Neural cell (in vitro differentiated cells): ENCODE results near the gene TNC. TPM values are rescaled to one million over a fixed set of nuclear protein-coding genes. Genes with fewer than 3 reads are reported as not detected.

Experiments
- H2AFZ ChIP-seq: fragments of 200-600, 300-800 bp; sonication (generic), shearing (Covaris generic); 2 replicates; pipeline ENCODE4 v1.6.0; 2014; ENCODE audit warnings: low read depth, mild to moderate bottlenecking, antibody characterized with exemption, low read length, moderate library complexity
- H3F3A ChIP-seq: fragments of 200-600 bp; shearing (Covaris generic); 2 replicates; pipeline ENCODE4 v1.6.1; 2016; ENCODE audit warnings: mild to moderate bottlenecking, moderate library complexity, mixed read lengths, antibody characterized with exemption, low read length; ENCODE audit not compliant: insufficient read depth, poor library complexity, severe bottlenecking
- H3K27ac ChIP-seq: fragments of 200-600, 300-800 bp; sonication (generic), shearing (Covaris generic); 2 replicates; pipeline ENCODE4 v1.5.1; 2014; ENCODE audit warnings: mild to moderate bottlenecking, low read length, moderate library complexity
- H3K27me3 ChIP-seq: fragments of 300-800, 200-600 bp; sonication (generic), shearing (Covaris generic); 2 replicates; pipeline ENCODE4 v1.6.0; 2014; ENCODE audit warnings: mild to moderate bottlenecking, low read depth, low read length, moderate library complexity; ENCODE audit not compliant: insufficient read depth
- H3K36me3 ChIP-seq: fragments of 300-800, 200-600 bp; sonication (generic), shearing (Covaris generic); 2 replicates; pipeline ENCODE4 v1.5.1; 2014; ENCODE audit warnings: mild to moderate bottlenecking, antibody characterized with exemption, low read length, moderate library complexity; ENCODE audit not compliant: insufficient read depth
- H3K4me2 ChIP-seq: fragments of 300-800, 200-600 bp; sonication (generic), shearing (Covaris generic); 2 replicates; pipeline ENCODE4 v1.6.0; 2014; ENCODE audit warnings: mild to moderate bottlenecking, low read length
- H3K4me3 ChIP-seq: fragments of 300-800, 200-600 bp; sonication (generic), shearing (Covaris generic); 2 replicates; pipeline ENCODE4 v1.5.1; 2014; ENCODE audit warnings: mild to moderate bottlenecking, low read length, moderate library complexity
- H3K79me2 ChIP-seq: fragments of 200-600 bp; shearing (Covaris generic); replicated peaks from 2 replicates; pipeline ENCODE4 v1.6.0; 2014; ENCODE audit warnings: mild to moderate bottlenecking, low read length, moderate library complexity; ENCODE audit not compliant: insufficient read depth
- H3K9ac ChIP-seq: fragments of 300-800, 200-600 bp; sonication (generic), shearing (Covaris generic); 2 replicates; pipeline ENCODE4 v1.6.1; 2016; ENCODE audit warnings: mild to moderate bottlenecking, low read length, mixed read lengths
- H3K9me2 ChIP-seq: fragments of 200-600 bp; shearing (Covaris generic); 2 replicates; pipeline ENCODE4 v1.6.1; 2016; ENCODE audit warnings: mild to moderate bottlenecking, low read length, mixed read lengths; ENCODE audit not compliant: insufficient read depth
- H3K9me3 ChIP-seq: fragments of 200-600, 300-800 bp; sonication (generic), shearing (Covaris generic); 2 replicates; pipeline ENCODE4 v1.6.1; 2016; ENCODE audit warnings: mild to moderate bottlenecking, mixed run types, low read length, moderate library complexity, mixed read lengths
- H4K20me1 ChIP-seq: fragments of 200-600 bp; shearing (Covaris generic); 2 replicates; pipeline ENCODE4 v1.6.1; 2016; ENCODE audit warnings: mild to moderate bottlenecking, mixed run types; ENCODE audit not compliant: insufficient read depth
- CTCF ChIP-seq: fragments of 450-650 bp; IDR thresholded peaks from 2 replicates; pipeline ENCODE4 v1.5.1; 2014; ENCODE audit warnings: antibody characterized with exemption, mild to moderate bottlenecking, moderate library complexity; ENCODE audit not compliant: poor library complexity, severe bottlenecking
- EP300 ChIP-seq: fragments of 450-650 bp; conservative IDR thresholded peaks from 2 replicates; pipeline ENCODE4 v1.6.1; 2014; ENCODE audit warnings: antibody characterized with exemption, mild to moderate bottlenecking, moderate library complexity; ENCODE audit not compliant: poor library complexity, severe bottlenecking
- EZH2 ChIP-seq: fragments of 200-600, 300-800 bp; shearing (Covaris generic), sonication (generic); IDR thresholded peaks from 2 replicates; pipeline ENCODE4 v1.6.1; 2014; ENCODE audit warnings: antibody characterized with exemption, low read length, borderline replicate concordance, mild to moderate bottlenecking; ENCODE audit not compliant: insufficient read depth, poor library complexity, severe bottlenecking
- MXI1 ChIP-seq: fragments of 450-650 bp; conservative IDR thresholded peaks from 2 replicates; pipeline ENCODE4 v1.6.1; 2014; ENCODE audit warnings: antibody characterized with exemption, mild to moderate bottlenecking; ENCODE audit not compliant: poor library complexity, severe bottlenecking
- POLR2AphosphoS5 ChIP-seq: IDR thresholded peaks from 2 replicates; pipeline ENCODE4 v1.6.1; 2012
- RAD21 ChIP-seq: fragments of 450-650 bp; conservative IDR thresholded peaks from 2 replicates; pipeline ENCODE4 v1.6.1; 2014; ENCODE audit warnings: antibody characterized with exemption, mild to moderate bottlenecking, moderate library complexity
- SMC3 ChIP-seq: fragments of 450-650 bp; conservative IDR thresholded peaks from 2 replicates; pipeline ENCODE4 v1.6.1; 2014; ENCODE audit warnings: antibody characterized with exemption, mild to moderate bottlenecking, moderate library complexity; ENCODE audit not compliant: poor library complexity
- TAF1 ChIP-seq: IDR thresholded peaks from 2 replicates; pipeline ENCODE4 v1.6.1; 2012; ENCODE audit warnings: low read depth
- polyA plus RNA-seq: library from polyadenylated mRNA; depleted of rRNA; stranded (reverse); fragments of >200 nt; gene quantifications from 2 replicates; pipeline ENCODE4 v1.2.3, GENCODE V29; 2014
- TF ChIP-seq, protein P1 (sequence below): IDR thresholded peaks from 2 replicates; pipeline ENCODE4 v1.6.1; 2012; ENCODE audit warnings: borderline replicate concordance

TNC gene
- polyA plus RNA-seq, 1 donor from 2014 or later: 2.1 TPM

DNA sequence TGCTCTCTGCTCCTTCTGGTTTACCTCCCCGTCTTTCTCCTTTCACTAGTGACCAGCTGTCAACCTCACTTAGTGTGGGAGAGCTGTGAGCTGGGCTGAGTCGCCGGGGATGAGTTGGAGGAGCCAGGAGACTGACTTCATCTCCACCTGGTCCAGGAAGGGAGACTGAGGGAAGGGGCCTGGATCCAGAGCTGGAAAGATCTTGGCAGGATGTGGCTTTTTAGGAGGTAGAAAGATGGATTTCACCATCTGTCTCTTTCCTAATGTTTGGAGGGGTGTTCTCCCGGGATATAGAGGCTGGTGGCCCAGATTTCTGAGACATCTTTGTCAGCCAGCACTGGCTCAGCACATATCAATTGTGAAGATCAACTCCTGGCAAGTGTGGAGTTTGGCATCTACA lies 37.1 kb upstream of the TNC start:
- H3F3A ChIP-seq: no peaks in the 10 kb centered on the region
- H3K79me2 ChIP-seq: no peaks in the 10 kb centered on the region
- no peak overlapping the region for H3K9ac ChIP-seq
- no peaks in the 10 kb centered on the region for H3K9me3 ChIP-seq
- H3K27me3 ChIP-seq: no peaks in the 10 kb centered on the region
- H3K4me2 ChIP-seq: no peak overlapping the region
- no peak overlapping the region for H2AFZ ChIP-seq
- H3K9me2 ChIP-seq: no peaks in the 10 kb centered on the region
- H4K20me1 ChIP-seq: no peaks in the 10 kb centered on the region
- H3K4me3 ChIP-seq: no peak overlapping the region
- TF ChIP-seq, protein P1, sequence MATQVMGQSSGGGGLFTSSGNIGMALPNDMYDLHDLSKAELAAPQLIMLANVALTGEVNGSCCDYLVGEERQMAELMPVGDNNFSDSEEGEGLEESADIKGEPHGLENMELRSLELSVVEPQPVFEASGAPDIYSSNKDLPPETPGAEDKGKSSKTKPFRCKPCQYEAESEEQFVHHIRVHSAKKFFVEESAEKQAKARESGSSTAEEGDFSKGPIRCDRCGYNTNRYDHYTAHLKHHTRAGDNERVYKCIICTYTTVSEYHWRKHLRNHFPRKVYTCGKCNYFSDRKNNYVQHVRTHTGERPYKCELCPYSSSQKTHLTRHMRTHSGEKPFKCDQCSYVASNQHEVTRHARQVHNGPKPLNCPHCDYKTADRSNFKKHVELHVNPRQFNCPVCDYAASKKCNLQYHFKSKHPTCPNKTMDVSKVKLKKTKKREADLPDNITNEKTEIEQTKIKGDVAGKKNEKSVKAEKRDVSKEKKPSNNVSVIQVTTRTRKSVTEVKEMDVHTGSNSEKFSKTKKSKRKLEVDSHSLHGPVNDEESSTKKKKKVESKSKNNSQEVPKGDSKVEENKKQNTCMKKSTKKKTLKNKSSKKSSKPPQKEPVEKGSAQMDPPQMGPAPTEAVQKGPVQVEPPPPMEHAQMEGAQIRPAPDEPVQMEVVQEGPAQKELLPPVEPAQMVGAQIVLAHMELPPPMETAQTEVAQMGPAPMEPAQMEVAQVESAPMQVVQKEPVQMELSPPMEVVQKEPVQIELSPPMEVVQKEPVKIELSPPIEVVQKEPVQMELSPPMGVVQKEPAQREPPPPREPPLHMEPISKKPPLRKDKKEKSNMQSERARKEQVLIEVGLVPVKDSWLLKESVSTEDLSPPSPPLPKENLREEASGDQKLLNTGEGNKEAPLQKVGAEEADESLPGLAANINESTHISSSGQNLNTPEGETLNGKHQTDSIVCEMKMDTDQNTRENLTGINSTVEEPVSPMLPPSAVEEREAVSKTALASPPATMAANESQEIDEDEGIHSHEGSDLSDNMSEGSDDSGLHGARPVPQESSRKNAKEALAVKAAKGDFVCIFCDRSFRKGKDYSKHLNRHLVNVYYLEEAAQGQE: no peak
- TF ChIP-seq RAD21 (no peak), CTCF (no peak), POLR2AphosphoS5 (no peak), SMC3 (no peak), TAF1 (no peak), EZH2 (no peak), MXI1 (no peak), EP300 (no peak)
- no peak overlapping the region for H3K27ac ChIP-seq
- no peaks in the 10 kb centered on the region for H3K36me3 ChIP-seq

DNA sequence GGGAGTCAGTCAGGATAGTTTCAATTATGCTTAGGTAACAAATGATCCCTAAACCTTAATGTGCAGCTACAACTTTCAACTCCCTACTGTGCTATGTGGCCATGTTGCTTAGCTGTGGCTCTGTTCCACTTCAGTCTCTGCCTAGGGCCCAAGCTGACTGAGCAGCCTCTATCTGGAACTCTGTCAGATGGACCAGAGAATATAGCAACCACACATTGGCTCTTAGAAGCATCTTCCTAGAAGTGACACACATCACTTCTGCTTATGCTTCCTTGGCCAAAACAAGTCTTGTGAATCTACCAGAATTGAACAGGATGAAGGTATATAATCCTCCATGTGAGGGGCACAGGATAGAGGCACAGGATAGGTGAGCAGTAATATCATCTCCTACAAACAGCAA lies 36.7 kb upstream of the TNC start:
- Histone ChIP-seq H4K20me1 (no peaks in the 10 kb centered on the region), H3K9me3 (no peaks in the 10 kb centered on the region), H3K79me2 (no peaks in the 10 kb centered on the region), H3K27ac (no peak overlapping the region), H3K27me3 (no peaks in the 10 kb centered on the region), H3K4me2 (no peak overlapping the region), H3K9ac (no peak overlapping the region), H3K4me3 (no peak overlapping the region), H3K9me2 (no peaks in the 10 kb centered on the region), H3K36me3 (no peaks in the 10 kb centered on the region), H2AFZ (no peak overlapping the region), H3F3A (no peaks in the 10 kb centered on the region)
- TF ChIP-seq, protein P1: no peak
- no peak for TF ChIP-seq MXI1
- TF ChIP-seq EZH2: no peak
- TF ChIP-seq RAD21: no peak
- no peak for TF ChIP-seq CTCF
- no peak for TF ChIP-seq SMC3
- TF ChIP-seq TAF1: no peak
- no peak for TF ChIP-seq POLR2AphosphoS5
- no peak for TF ChIP-seq EP300
